Stimulated activated naive CD8-positive, alpha-beta T cell treated with anti-CD3 and anti-CD28 coated beads, Interleukin-15, Interleukin-2, amounts not matched to agents 100 U/mL and 50 U/mL, for 24 hours (primary cell): ENCODE results near the gene SIGMAR1.
A peak's percentile ranks its signal among the peaks of the same experiment; 100 is the strongest.
"Not testable (repeated sequence)": the region's sequence is repeated elsewhere in the genome, so short reads cannot be mapped to it uniquely, and the experiment has no call there.

Experiments
- ATAC-seq: fragments of 150-1000 bp; cut with Tn5 transposase; one replicate; pipeline ENCODE4 v1.10.0; 2021
- DNase-seq: peaks from one replicate; pipeline ENCODE4 v3.0.0; 2021

Gene SIGMAR1

GRCh38 chr9:34654323-34655051 is 16.9 kb upstream of the SIGMAR1 start:
- no peak for DNase-seq
- ATAC-seq, result no peak

DNA sequence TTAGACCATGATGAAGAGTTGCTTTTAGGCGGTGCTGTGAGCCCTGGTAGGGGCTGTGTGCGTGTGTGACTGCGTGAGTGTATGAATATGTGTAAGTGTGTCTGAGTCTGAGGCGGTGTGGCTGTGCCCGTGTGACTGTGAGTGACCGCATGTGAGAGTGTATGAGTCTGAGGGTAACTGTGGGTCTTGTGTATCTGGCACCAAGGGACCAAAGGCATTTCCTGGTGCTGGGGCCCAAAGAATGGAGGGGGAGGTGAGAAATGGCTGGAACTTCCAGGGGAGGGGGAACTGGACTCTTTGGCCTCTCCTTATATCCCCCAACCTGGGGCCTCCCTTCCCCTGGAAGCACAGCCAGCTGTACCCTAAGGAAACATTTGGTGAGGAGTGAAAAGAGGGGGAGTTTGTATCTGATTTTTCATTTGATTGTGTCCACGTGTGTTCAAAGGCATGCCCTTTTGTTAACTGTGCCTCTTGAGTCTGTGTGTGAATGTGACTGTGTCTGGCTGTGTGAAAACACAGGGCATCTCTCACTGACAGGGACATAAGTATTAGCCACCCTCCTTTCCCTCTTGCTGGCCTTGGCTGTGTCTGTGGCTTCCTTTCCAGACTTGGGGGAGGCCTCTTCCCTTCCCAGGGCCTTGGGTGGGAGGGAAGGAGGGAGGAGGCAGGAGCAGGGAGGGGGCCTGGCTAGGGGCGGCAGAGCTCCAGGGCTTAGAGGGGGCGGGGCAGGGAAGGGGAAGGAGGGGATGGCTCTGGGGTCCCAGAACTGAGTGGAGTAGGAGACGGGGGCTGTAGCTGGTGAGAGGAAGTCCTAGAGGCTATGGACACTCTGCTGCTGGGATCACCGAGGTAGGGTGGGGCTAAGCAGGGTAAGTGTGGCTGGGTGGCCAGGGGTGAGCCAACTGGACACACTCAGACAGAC is 15.8 kb upstream of the SIGMAR1 start:
- ATAC-seq (no peak), DNase-seq (no peak)

GRCh38 chr9:34652602-34653000 is 15.0 kb upstream of the SIGMAR1 start:
- ATAC-seq (no peak), DNase-seq (no peak)

DNA sequence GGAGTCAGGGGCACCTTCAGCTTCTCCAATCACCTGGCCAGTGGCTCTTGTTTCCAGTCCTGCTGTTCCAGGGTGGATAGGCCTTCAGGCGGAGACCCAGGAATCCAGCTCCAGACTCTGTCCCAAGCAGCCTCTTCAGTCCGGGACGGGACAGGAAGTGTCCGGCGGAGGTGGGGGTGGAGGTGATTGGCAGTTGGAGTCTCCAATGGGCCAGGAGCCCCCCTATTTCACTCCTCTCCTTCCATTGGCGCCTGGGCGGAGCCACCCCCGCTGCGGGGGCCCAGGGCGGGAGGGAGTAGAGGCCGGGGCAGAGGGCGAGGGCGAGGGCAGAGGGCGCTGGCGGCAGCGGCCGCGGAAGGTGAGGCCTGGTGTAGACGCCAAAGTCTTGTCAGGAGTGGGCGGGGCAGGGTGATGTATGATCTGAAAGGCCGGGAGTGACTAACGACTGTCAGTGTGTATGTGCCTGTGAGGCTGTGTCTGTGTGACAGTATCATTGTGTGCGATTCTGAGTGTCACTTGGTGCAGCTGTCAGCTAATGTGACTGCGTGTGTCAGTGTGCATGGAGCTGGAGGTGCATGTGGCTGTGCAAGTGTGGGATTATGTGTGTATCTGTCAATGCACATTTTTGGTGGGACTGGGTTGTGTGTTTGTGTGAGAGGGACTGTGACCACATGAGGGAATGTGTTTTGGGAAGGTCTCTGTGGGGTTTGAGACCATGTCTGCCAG is 14.5 kb upstream of the SIGMAR1 start, which contains the start of gene IL11RA:
TSS of gene IL11RA (plus strand) at position 310 of the 726 bp plus-strand sequence. CDS start 3,033 bp downstream, outside the sequence.
- DNase-seq (peak; percentile 63), ATAC-seq (peak; percentile 75)

GRCh38 chr9:34651321-34651720 is 13.7 kb upstream of the SIGMAR1 start:
- ATAC-seq (no peak), DNase-seq (no peak)

DNA sequence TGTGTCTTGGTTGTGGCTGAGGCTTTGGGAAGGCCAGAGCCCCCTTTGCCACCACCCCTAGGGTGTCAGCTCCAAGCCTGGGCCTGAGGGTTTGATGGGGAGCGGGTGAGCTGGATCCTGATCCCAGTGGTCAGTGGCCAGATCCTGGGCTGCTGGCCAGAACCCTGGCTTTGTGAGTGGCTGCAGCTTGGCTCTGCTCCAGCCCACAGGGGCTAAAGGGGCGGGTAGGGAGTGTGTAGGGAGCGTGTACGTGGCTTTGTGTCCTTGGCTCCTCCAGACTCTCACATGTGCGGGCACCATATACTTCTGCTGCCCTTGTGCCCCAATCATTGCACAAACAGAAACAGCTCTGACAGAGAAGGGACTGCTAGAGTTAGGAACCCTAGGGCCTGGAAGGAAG is 13.2 kb upstream of the SIGMAR1 start:
- DNase-seq, result no peak
- no peak for ATAC-seq

- ATAC-seq, result no peak
- DNase-seq, result no peak
These were observed 11.1 kb upstream of the SIGMAR1 start for GRCh38 chr9:34648673-34649072.

- DNase-seq (no peak), ATAC-seq (no peak)
These were observed 10.1 kb upstream of the SIGMAR1 start for GRCh38 chr9:34647651-34648050.

GRCh38 chr9:34647084-34647403 is 9.5 kb upstream of the SIGMAR1 start:
- ATAC-seq (no peak), DNase-seq (no peak)

DNA sequence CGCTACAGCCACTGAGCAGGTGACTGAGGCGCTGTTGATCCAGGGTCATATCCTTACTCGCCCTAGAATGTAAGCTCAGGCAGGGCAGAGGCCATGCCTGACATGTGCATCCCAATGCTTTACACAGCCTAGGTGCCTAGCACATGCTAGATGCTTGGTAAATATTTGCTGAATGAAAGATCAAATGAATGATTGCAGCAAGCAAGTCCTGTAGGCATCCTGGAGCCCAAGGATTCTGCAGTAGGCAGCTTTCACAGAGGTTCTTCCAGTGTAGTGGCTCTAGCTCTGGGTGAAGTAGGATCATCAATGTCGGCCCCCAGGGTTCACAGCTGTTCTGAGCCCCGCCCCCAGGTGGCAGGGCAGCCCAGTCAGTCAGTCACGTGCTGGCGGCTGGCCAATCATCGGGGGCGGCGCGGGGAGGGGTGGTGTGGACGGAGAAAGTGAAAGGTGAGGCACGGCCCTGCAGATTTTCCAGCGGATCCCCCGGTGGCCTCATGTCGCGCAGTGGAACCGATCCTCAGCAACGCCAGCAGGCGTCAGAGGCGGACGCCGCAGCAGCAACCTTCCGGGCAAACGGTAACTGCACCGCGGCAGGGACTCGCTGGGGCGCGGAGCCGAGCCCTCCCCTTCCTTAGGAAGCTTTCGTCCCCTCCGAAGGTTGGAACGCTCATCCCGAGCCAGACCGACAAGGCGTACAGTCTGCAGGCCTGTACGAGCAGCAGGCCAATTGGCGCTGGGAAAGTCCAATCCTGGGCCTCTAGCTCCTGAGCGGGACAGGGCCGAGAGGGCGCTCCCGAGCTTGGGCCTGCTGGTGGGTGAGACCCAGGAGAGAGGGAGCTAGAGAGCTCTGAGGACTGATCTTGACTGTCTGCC is 8.9 kb upstream of the SIGMAR1 start, which contains the start of gene GALT:
TSS of gene GALT (plus strand) at position 465 of the 873 bp plus-strand sequence. CDS start at position 495, 30 bp downstream.
- ATAC-seq, result peak; percentile 85
- peak; percentile 99 for DNase-seq

DNA sequence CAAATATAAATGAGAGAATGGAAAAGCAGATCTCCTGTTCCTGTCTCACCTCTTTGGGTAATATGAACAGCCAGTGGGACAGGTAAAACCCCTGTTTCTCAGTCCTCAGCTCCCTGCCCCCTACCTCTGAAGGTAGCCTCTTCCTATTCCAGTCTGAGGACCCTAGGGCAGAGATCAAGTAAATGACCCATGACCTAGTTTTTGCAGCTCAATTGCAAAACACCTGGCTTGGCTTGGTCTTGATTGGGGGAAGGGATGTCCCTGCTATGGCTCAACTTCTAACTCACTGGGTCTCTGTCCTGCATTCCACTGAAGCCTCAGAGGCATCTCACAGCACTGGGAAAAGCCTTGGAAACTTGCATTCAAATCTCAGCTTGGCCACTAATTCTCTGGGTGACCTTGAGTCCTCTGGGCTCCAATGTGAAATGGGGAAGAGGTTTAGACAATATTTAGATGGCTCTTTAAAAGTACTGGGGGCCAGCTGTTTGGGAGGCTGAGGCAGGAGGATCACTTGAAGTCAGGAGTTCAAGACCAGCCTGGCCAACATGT is 7.3 kb upstream of the SIGMAR1 start:
- DNase-seq, result no peak
- no peak for ATAC-seq

DNA sequence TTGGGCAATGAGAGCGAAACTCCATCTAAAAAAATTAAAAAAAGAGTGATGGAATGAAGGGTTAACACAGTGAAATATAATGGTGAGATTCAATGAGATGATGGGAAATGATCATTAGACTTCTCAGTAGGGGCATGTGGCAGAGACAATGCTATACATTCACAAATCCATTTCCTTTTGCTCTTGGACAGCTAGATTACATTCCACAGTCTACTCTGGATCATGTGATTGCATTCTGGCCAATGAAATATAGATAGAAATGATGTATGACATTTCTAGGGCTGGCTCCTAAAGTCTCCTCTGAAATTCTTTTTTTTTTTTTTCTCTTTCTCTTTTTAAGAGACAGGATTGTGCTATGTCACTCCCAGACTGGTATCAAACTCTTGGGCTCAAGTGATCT is 5.1 kb upstream of the SIGMAR1 start:
- ATAC-seq (no peak), DNase-seq (no peak)

DNA sequence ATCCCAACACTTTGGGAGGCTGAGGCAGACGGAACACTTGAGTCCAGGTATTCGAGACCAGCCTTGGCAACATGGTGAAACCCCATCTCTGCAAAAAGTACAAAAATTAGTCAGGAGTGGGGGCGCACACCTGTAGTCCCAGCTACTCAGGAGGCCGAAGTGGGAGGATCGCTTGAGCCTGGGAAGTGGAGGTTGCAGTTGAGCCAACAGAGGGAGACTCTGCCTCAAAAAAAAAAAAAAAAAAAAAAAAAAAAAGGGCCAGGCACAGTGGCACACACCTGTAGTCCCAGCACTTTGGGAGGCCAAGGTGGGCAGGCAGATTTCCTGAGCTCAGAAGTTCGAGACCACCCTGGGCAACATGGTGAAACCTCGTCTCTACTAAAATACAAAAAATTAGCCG is 1.7 kb upstream of the SIGMAR1 start:
- ATAC-seq, result not testable (repeated sequence)

DNA sequence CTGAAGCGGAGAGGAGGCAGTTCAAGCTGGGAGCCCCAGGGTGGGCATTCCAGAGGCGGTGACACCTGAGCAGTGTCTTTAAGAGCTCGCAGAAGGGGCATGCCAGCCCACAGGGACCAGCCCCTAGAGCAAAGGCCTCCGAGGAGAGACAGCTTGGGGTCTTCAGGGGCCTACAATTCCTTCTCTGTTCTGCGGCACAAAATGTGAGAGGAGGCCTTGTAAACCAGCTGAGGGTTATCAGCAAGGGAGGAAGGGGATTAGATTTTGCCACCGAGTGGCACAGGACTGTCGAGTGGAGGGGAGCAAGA is 505 bp upstream of the SIGMAR1 start:
- no peak for ATAC-seq
- DNase-seq, result no peak

More for the DNA sequence above, 1.7 kb upstream of the SIGMAR1 start:
- DNase-seq, result not testable (repeated sequence)

DNA sequence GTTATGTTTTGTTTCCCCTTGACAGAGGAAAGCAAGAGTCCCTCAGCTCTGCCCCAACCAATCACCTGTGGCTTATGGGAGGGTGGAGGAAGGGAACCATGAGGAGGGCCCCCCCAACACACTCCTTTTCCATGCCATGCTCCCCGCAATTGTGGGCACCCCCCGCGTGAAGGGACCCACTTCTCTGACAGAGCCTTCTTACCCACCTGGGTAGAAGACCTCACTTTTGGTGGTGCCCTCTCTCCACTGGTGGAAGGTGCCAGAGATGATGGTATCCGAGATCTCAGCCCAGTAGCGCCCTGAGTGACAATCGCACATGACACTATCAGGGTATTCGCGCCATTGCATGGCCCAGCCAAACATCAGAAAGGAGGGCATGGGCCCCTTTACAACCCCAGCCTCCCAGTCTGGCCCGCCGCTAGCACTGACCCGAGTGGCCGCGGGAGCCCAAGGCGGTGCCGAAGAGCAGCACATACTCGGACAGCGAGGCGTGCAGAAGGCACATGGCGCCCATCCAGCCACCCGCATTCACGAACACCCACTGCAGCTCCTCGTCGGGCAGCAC is 714 bp downstream of the SIGMAR1 start:
- ATAC-seq (no peak), DNase-seq (peak; percentile 33)

DNA sequence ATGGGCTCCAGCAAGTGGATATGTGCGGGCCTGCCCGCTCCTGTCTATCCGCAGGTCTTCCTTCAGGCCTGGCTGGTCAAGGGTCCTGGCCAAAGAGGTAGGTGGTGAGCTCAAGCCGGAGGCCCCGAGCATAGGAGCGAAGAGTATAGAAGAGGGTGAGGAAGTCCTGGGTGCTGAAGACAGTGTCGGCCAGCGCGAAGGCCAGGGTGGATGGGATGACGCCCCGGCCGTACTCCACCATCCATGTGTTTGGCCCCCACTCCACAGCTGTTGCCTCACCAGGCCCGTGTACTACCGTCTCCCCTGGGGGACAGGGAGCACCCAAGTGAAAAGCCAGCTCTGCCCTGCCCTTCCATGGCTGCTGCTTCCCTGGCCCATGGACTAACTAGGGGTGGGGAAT is 2.0 kb downstream of the SIGMAR1 start:
- DNase-seq (no peak), ATAC-seq (no peak)

DNA sequence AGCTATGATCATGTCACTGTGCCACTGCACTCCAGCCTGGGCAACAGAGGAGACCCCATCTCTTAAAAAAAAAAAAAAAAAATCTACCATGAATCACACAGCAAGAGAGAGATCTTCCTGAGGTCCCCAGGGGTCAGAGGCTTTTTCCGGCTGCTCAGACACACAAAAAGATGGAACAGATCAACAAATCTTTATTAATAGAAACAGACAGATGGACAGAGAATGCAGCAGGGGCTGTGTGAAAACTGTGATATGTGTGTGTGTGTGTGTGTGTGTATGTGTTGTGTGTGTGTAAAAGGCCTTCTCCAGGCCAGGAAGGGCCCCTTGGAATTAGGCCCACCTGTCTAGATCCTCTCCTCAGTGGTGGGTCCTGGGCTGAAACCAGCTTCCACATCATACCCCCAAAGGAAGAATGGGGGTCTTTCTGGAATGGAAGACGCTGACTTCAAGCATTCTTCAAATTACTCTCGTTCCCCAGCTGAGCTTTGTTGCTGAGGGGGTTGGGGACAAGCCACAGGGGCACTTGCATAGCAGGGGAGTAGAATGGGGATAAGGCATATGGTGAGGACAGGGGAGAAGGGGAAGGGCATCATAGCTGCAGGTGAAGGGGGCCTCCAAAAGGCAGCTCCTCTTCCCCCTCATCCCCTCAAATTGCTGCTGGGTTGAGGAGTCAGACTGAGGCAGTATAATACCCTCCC is 2.9 kb downstream of the SIGMAR1 start:
- DNase-seq (no peak), ATAC-seq (no peak)

DNA sequence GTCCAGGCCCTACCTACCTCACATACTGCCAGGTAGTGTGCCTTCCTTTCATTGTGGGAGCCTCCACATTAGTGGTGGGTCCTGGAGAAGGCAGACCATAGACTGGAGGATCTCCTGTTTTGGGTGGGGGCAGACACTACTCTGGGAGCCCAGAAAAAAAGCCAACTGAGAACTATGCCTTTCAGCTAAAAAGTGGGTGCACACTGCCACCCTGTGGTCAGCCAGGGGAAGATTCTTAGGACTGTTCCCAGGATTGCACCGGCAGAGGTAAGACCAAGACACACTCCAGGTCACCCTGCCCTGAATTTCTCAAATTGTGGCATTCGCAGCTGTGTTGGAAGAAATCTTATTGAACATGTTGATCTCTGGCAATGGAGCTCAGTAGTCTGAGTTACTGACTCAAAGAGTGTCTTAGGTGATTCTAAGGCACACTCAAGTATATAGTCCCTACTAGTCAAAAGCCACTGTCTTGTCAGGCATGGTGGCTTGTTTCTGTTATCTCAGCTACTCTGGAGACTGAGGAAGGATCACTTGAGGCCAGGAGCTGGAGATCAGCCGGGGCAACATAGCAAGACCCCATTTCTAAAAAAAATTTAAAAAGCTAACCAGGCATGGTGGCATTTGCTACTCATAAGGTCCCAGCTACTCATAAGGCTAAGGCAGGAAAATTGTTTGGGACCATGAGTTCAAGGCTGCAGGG is 3.6 kb downstream of the SIGMAR1 start:
- DNase-seq (peak; percentile 81), ATAC-seq (no peak)

- ATAC-seq (no peak), DNase-seq (no peak)
These were observed 4.4 kb downstream of the SIGMAR1 start for GRCh38 chr9:34633166-34633565.
